ENCODE measurements around the gene PAPPA2. TPM values are rescaled to one million over a fixed set of nuclear protein-coding genes. Genes with fewer than 3 reads are reported as not detected.

PAPPA2 gene
- total RNA-seq, 3 donors from 2014 or later, result 1.2 to 3.9 (median 2.6) TPM

DNA sequence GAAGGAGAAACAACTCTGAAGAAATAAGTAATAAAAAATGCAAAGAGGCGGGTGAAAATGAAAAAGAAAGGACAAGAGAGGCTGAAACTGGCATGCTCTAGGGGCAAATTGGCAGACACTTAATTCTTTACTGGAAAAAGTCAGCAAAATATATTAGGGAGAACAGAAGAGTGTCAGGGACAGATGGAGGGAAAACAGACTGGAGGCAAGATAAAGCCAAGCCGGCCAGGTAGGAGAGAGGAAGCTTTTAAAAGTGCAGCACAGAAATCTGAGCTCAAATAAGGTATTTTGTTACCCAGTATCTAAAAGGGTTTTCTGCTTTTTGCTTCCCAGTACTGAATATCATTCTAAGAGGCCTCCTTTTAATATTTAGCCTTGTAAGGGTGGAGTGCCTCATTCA lies 339.3 kb downstream of the PAPPA2 start:
- DNase-seq (ENCODE audit: low spot score in 2 of 2), result no peak
- Histone ChIP-seq H3K4me3 (no peak overlapping the region), H3K4me1 (no peaks in the 10 kb centered on the region), H3K36me3 (no peaks in the 10 kb centered on the region), H3K27ac (no peak overlapping the region), H3K9me3 (no peaks in the 10 kb centered on the region), H3K27me3 (no peaks in the 10 kb centered on the region)
- TF ChIP-seq POLR2AphosphoS5 (IDR thresholded peaks at IDR 0.05) (no peak), CTCF (IDR thresholded peaks at IDR 0.05) (no peak), POLR2A (IDR thresholded peaks at IDR 0.05) (no peak)
- intact Hi-C loops (cut with DNase I; ENCODE audit: low total_unique reads), result no loop called here

DNA sequence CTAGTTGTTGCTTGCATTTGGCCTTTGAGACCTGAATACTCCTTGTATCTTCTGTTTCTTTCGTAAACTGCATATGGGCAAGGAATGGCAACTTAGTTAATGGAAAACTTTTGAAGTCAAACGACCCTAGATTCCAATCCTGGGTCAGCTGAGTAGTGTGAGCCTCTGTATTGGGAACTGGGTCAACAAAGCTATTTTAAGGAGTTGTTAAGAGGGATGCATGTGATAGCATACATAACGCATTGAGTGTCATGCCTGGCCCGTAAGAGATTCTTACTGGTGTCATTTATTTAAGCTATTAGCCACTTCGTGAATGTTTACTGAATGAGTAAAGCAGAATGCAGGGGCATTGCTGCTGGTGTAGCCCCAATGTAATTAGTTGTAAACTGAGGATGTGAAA lies 340.1 kb downstream of the PAPPA2 start:
- Histone ChIP-seq H3K4me1 (no peaks in the 10 kb centered on the region), H3K4me3 (no peak overlapping the region), H3K27ac (no peak overlapping the region), H3K27me3 (no peaks in the 10 kb centered on the region), H3K9me3 (no peaks in the 10 kb centered on the region), H3K36me3 (no peaks in the 10 kb centered on the region)
- DNase-seq (ENCODE audit: low spot score in 2 of 2), result no peak
- intact Hi-C loops (cut with DNase I; ENCODE audit: low total_unique reads), result no loop called here
- TF ChIP-seq CTCF (IDR thresholded peaks at IDR 0.05) (no peak), POLR2AphosphoS5 (IDR thresholded peaks at IDR 0.05) (no peak), POLR2A (IDR thresholded peaks at IDR 0.05) (no peak)

DNA sequence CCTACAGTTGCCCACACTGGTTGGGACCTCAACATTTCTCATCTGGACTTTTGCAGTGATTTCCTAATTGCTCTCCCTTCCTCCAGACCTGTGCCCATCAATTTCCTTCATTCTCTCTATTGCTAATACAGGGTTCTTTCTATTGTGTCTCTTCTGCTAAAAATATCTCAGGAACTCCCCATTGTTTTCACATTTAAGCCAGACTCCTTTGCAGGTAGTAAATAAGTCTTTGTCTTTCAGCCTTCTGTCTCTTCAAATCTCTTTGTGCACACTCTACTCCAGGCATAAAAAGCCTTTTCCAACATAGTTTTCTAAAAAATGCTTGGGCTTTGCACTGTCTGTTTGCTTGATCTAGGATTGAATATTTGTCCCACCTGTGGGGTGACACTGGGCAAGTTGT lies 340.6 kb downstream of the PAPPA2 start:
- H3K4me3 ChIP-seq, result no peak overlapping the region
- H3K9me3 ChIP-seq, result no peaks in the 10 kb centered on the region
- intact Hi-C loops (cut with DNase I; ENCODE audit: low total_unique reads), result no loop called here
- TF ChIP-seq POLR2A (IDR thresholded peaks at IDR 0.05) (no peak), CTCF (IDR thresholded peaks at IDR 0.05) (no peak), POLR2AphosphoS5 (IDR thresholded peaks at IDR 0.05) (no peak)
- no peak for DNase-seq (ENCODE audit: low spot score in 2 of 2)
- no peaks in the 10 kb centered on the region for H3K36me3 ChIP-seq
- H3K4me1 ChIP-seq, result no peaks in the 10 kb centered on the region
- H3K27ac ChIP-seq, result no peak overlapping the region
- no peaks in the 10 kb centered on the region for H3K27me3 ChIP-seq

DNA sequence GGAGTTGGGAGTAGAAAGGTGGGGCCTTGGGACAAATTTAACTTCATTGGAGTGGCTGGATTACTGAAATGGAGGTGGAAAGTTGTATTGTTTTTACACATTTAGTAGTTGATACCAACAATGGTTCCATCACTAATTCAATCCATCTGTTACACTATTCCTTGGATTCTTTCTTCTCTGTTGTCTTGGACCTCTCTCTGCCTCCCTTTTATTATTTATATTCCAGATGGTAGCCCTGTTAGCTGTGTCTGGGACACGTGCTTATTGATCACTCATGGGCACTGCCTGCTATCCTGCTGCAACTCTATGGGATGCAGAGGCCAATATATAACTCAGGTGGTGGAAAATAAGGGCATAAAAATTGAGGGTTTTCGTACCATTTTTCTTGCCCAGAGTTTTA lies 346.3 kb downstream of the PAPPA2 start:
- Histone ChIP-seq H3K27me3 (no peaks in the 10 kb centered on the region), H3K27ac (no peak overlapping the region), H3K4me3 (no peak overlapping the region), H3K36me3 (no peaks in the 10 kb centered on the region), H3K4me1 (no peaks in the 10 kb centered on the region), H3K9me3 (no peaks in the 10 kb centered on the region)
- intact Hi-C loops (cut with DNase I; ENCODE audit: low total_unique reads), result no loop called here
- no peak for TF ChIP-seq CTCF (IDR thresholded peaks at IDR 0.05)
- DNase-seq (ENCODE audit: low spot score in 2 of 2), result no peak

DNA sequence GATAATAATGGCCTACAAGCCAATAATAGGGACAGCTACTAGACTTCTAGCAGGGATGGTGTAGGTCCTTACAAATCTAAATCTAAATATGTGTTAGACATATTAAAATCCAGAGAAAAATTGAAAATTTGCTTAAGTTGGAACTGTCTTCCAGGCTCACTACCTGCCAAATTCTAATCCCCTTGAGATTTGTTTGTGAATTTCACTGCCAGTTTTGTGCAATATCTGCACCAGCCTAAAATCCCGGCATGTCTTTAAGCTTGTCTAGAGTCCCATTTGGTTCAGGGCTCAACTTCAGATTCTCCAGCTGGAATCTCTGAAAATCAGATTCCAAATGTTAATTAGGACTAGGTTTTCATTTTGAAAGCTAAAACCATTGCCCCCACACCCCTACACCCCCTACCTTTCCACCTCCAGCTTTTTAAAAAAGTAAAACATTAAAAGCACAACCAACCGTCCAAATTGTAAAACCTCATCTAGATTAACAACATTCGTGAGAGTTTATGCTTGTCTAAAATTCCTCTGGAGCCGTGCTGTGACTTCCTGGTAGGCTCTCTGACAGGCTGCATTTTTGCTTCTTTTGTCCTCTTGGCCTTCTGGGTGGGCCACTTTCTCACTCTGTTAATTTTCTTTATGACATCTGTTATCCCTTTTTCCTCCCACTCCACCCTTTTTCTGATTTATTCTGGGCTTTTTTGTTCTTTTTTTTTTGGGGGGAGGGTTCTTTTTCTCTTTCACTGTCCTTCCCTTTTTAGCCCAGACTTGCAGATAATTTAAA lies 348.7 kb downstream of the PAPPA2 start:
- Histone ChIP-seq H3K9me3 (no peaks in the 10 kb centered on the region), H3K4me1 (no peaks in the 10 kb centered on the region), H3K36me3 (no peaks in the 10 kb centered on the region), H3K27ac (no peak overlapping the region), H3K4me3 (no peak overlapping the region), H3K27me3 (no peaks in the 10 kb centered on the region)
- intact Hi-C loops (cut with DNase I; ENCODE audit: low total_unique reads), result no loop called here
- DNase-seq (ENCODE audit: low spot score in 2 of 2), result no peak
- TF ChIP-seq POLR2A (IDR thresholded peaks at IDR 0.05) (no peak), CTCF (IDR thresholded peaks at IDR 0.05) (no peak), POLR2AphosphoS5 (IDR thresholded peaks at IDR 0.05) (no peak)

Data from breast epithelium (tissue), 4 donors.